Upper lobe of right lung (tissue), 1 donor: ENCODE measurements around the gene PLEKHH3. TPM values are rescaled to one million over a fixed set of nuclear protein-coding genes. Genes with fewer than 3 reads are reported as not detected.
A peak's percentile ranks its signal among the peaks of the same experiment; 100 is the strongest.

Experiments
- ATAC-seq: fragments of 200-7000 bp; cut with Tn5 transposase; one replicate; pipeline ENCODE4 v1.9.1; 2020; ENCODE audit warnings: mild to moderate bottlenecking, moderate library complexity
- DNase-seq: peaks from one replicate; pipeline ENCODE4 v3.0.0-alpha.2; 2020
- H3K27ac ChIP-seq: fragments of 200-600 bp; one replicate; pipeline ENCODE4 v1.8.0; 2022
- H3K27me3 ChIP-seq: fragments of 200-600 bp; one replicate; pipeline ENCODE4 v1.8.0; 2022; ENCODE audit warnings: mild to moderate bottlenecking
- H3K36me3 ChIP-seq: fragments of 200-600 bp; one replicate; pipeline ENCODE4 v1.8.0; 2022
- H3K4me1 ChIP-seq: fragments of 200-600 bp; one replicate; pipeline ENCODE4 v1.8.0; 2022
- H3K4me3 ChIP-seq: fragments of 200-600 bp; one replicate; pipeline ENCODE4 v1.8.0; 2022; ENCODE audit warnings: mild to moderate bottlenecking
- H3K9me3 ChIP-seq: fragments of 200-600 bp; one replicate; pipeline ENCODE4 v1.8.0; 2022
- CTCF ChIP-seq: fragments of 200-600 bp; IDR thresholded peaks from one replicate; pipeline ENCODE4 v1.8.0; 2022; ENCODE audit warnings: antibody characterized with exemption
- intact Hi-C: fragments of 100-400 bp; cut with DNase I; formaldehyde crosslinking; loops from one replicate; pipeline ENCODE4 v1.11.0; 2022
- total RNA-seq: library from RNA; stranded (reverse); fragmentation: NEBNext Ultra II Directional; extraction: Animal tissue kit (Norgen Biotek cat#: 25700); gene quantifications from one replicate; pipeline ENCODE4 v1.2.1, GENCODE V29; 2021
- donor health status: DM: no; HTN: yes; CAD: no; lungs with severe emphysema.

PLEKHH3 gene
- total RNA-seq, 1 donor from 2014 or later, result 26.4 TPM

- no peak for TF ChIP-seq CTCF
- Histone ChIP-seq H3K27ac (peak overlapping the region; percentile 87), H3K4me3 (peak overlapping the region; percentile 89), H3K9me3 (no peaks in the 10 kb centered on the region), H3K36me3 (peaks cover 50% of the 10 kb centered on the region), H3K4me1 (peaks cover 50% of the 10 kb centered on the region), H3K27me3 (no peaks in the 10 kb centered on the region)
- intact Hi-C loops, result no loop called here
- no peak for ATAC-seq
- no peak for DNase-seq
Observed at GRCh38 chr17:42673266-42673884, 3.4 kb downstream of the PLEKHH3 start.

- Histone ChIP-seq H3K27ac (no peak overlapping the region), H3K4me1 (peaks cover 57% of the 10 kb centered on the region)
- no peak for DNase-seq
Observed at GRCh38 chr17:42672038-42672437, 4.8 kb downstream of the PLEKHH3 start.

GRCh38 chr17:42670789-42671657 lies 5.8 kb downstream of the PLEKHH3 start:
- no peaks in the 10 kb centered on the region for H3K27me3 ChIP-seq
- H3K4me1 ChIP-seq, result peaks cover 59% of the 10 kb centered on the region
- ATAC-seq (no peak), DNase-seq (no peak)
- intact Hi-C loops, result no loop called here
- peaks cover 62% of the 10 kb centered on the region for H3K36me3 ChIP-seq
- H3K27ac ChIP-seq, result no peak overlapping the region
- no peak for TF ChIP-seq CTCF
- H3K4me3 ChIP-seq, result no peak overlapping the region
- H3K9me3 ChIP-seq, result no peaks in the 10 kb centered on the region

More at GRCh38 chr17:42672038-42672437, 4.8 kb downstream of the PLEKHH3 start:
- no peaks in the 10 kb centered on the region for H3K27me3 ChIP-seq
- H3K4me3 ChIP-seq, result no peak overlapping the region
- no peaks in the 10 kb centered on the region for H3K9me3 ChIP-seq
- H3K36me3 ChIP-seq, result peaks cover 52% of the 10 kb centered on the region
- intact Hi-C loops, result no loop called here
- ATAC-seq, result no peak
- no peak for TF ChIP-seq CTCF

- no peak for ATAC-seq
- Histone ChIP-seq H3K9me3 (no peaks in the 10 kb centered on the region), H3K27ac (no peak overlapping the region), H3K4me3 (no peak overlapping the region), H3K27me3 (no peaks in the 10 kb centered on the region), H3K36me3 (peaks cover 64% of the 10 kb centered on the region), H3K4me1 (peaks cover 58% of the 10 kb centered on the region)
- TF ChIP-seq CTCF, result no peak
- DNase-seq, result no peak
- intact Hi-C loops, result no loop called here
Observed at GRCh38 chr17:42669977-42670788, 6.6 kb downstream of the PLEKHH3 start.

GRCh38 chr17:42669705-42669976 lies 7.2 kb downstream of the PLEKHH3 start:
- Histone ChIP-seq H3K36me3 (peaks cover 64% of the 10 kb centered on the region), H3K27ac (peak overlapping the region; percentile 18), H3K9me3 (no peaks in the 10 kb centered on the region), H3K4me1 (peaks cover 53% of the 10 kb centered on the region), H3K4me3 (no peak overlapping the region), H3K27me3 (no peaks in the 10 kb centered on the region)
- no peak for DNase-seq
- TF ChIP-seq CTCF, result no peak
- intact Hi-C loops, result no loop called here
- ATAC-seq, result no peak
